ENCODE measurements around the gene ZNF823.

The ZNF823 gene

GRCh38 chr19:11763611-11764010 is 24.9 kb upstream of the ZNF823 start:
- Histone ChIP-seq H3F3A (ENCODE audit: insufficient read depth, low read length) (no peaks in the 10 kb centered on the region), H3K79me2 (ENCODE audit: insufficient read depth, low read length) (no peaks in the 10 kb centered on the region), H3K4me2 (ENCODE audit: low read length) (no peak overlapping the region), H3K4me1 (ENCODE audit: insufficient read depth, low read length, severe bottlenecking) (peaks cover 11% of the 10 kb centered on the region), H3K9ac (ENCODE audit: low read length) (no peak overlapping the region), H3K4me3 (ENCODE audit: low read depth, low read length, poor library complexity, severe bottlenecking) (no peak overlapping the region), H3K36me3 (ENCODE audit: insufficient read depth, low read length) (0 out of 2 replicates have a peak, but pooled peaks cover under 1% of the 10 kb centered on the region), H4K20me1 (ENCODE audit: insufficient read depth, low read length) (no peaks in the 10 kb centered on the region), H3K27ac (ENCODE audit: low read depth, low read length, poor library complexity, severe bottlenecking) (no peak overlapping the region), H3K9me2 (ENCODE audit: low read depth, low read length) (no peaks in the 10 kb centered on the region), H3K27me3 (ENCODE audit: insufficient read depth, low read length) (no peaks in the 10 kb centered on the region), H3K9me3 (ENCODE audit: low read length) (peaks cover 3% of the 10 kb centered on the region; the same call in 1 of the 2 replicates), H2AFZ (ENCODE audit: low read length) (no peak overlapping the region)
- no peak for TF ChIP-seq EZH2 (IDR thresholded peaks at IDR 0.05; ENCODE audit: borderline replicate concordance, low read length)
- no peak for TF ChIP-seq CTCF (IDR thresholded peaks at IDR 0.05; ENCODE audit: low read length)

- Histone ChIP-seq H3K36me3 (ENCODE audit: insufficient read depth, low read length) (no peaks in the 10 kb centered on the region), H3F3A (ENCODE audit: insufficient read depth, low read length) (no peaks in the 10 kb centered on the region), H3K27ac (ENCODE audit: low read depth, low read length, poor library complexity, severe bottlenecking) (no peak overlapping the region), H3K27me3 (ENCODE audit: insufficient read depth, low read length) (no peaks in the 10 kb centered on the region), H4K20me1 (ENCODE audit: insufficient read depth, low read length) (no peaks in the 10 kb centered on the region), H2AFZ (ENCODE audit: low read length) (no peak overlapping the region), H3K9me2 (ENCODE audit: low read depth, low read length) (no peaks in the 10 kb centered on the region), H3K4me1 (ENCODE audit: insufficient read depth, low read length, severe bottlenecking) (peaks cover 10% of the 10 kb centered on the region), H3K4me3 (ENCODE audit: low read depth, low read length, poor library complexity, severe bottlenecking) (no peak overlapping the region), H3K9ac (ENCODE audit: low read length) (no peak overlapping the region), H3K9me3 (ENCODE audit: low read length) (0 out of 2 replicates have a peak, but pooled peaks cover 3% of the 10 kb centered on the region), H3K79me2 (ENCODE audit: insufficient read depth, low read length) (no peaks in the 10 kb centered on the region), H3K4me2 (ENCODE audit: low read length) (0 out of 2 replicates have a peak overlapping the region, but pooled peaks have one; percentile 14)
- TF ChIP-seq EZH2 (IDR thresholded peaks at IDR 0.05; ENCODE audit: borderline replicate concordance, low read length): no peak
- TF ChIP-seq CTCF (IDR thresholded peaks at IDR 0.05; ENCODE audit: low read length): no peak
Observed at GRCh38 chr19:11763117-11763516, 24.4 kb upstream of the ZNF823 start.

- H3K27me3 ChIP-seq (ENCODE audit: insufficient read depth, low read length): no peaks in the 10 kb centered on the region
- TF ChIP-seq EZH2 (IDR thresholded peaks at IDR 0.05; ENCODE audit: borderline replicate concordance, low read length): no peak
- TF ChIP-seq CTCF (IDR thresholded peaks at IDR 0.05; ENCODE audit: low read length): no peak
- no peaks in the 10 kb centered on the region for H3F3A ChIP-seq (ENCODE audit: insufficient read depth, low read length)
- no peak overlapping the region for H2AFZ ChIP-seq (ENCODE audit: low read length)
- H3K9ac ChIP-seq (ENCODE audit: low read length): no peak overlapping the region
- H3K9me2 ChIP-seq (ENCODE audit: low read depth, low read length): no peaks in the 10 kb centered on the region
- H4K20me1 ChIP-seq (ENCODE audit: insufficient read depth, low read length): no peaks in the 10 kb centered on the region
- H3K4me3 ChIP-seq (ENCODE audit: low read depth, low read length, poor library complexity, severe bottlenecking): no peak overlapping the region
- H3K36me3 ChIP-seq (ENCODE audit: insufficient read depth, low read length): no peaks in the 10 kb centered on the region
- no peaks in the 10 kb centered on the region for H3K79me2 ChIP-seq (ENCODE audit: insufficient read depth, low read length)
- H3K4me2 ChIP-seq (ENCODE audit: low read length): no peak overlapping the region
- H3K4me1 ChIP-seq (ENCODE audit: insufficient read depth, low read length, severe bottlenecking): no peaks in the 10 kb centered on the region
- peaks cover 12% of the 10 kb centered on the region; the same call in 1 of the 2 replicates for H3K9me3 ChIP-seq (ENCODE audit: low read length)
- H3K27ac ChIP-seq (ENCODE audit: low read depth, low read length, poor library complexity, severe bottlenecking): no peak overlapping the region
Observed at GRCh38 chr19:11759805-11760204, 21.1 kb upstream of the ZNF823 start.

Data from OCI-LY1 (cell line).